ENCODE data around the gene PRICKLE4. TPM values are rescaled to one million over a fixed set of nuclear protein-coding genes. Genes with fewer than 3 reads are reported as not detected.
"Not testable (repeated sequence)": the region's sequence is repeated elsewhere in the genome, so short reads cannot be mapped to it uniquely, and the experiment has no call there.

The PRICKLE4 gene
- polyA plus RNA-seq, 1 donor from 2014 or later, result 1.3 TPM

DNA sequence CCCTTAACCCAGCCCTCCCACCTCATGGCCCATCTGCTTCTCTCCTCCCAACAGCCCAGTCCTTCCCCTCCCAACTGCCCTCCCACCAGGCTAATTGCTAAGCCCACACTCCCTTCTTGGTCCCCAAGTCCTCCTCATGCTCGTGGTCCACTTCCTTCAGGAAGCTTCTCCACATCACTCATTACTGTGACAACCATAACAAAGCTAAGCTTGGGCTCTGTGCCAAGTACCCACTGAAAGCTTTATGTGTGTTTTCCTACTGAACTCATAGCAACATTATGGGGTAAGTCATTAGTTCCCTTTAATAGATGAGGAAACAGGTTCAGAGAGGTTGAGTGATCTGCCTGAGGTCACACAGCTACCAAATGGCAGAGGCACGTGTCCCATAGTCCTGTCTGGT is 17.1 kb upstream of the PRICKLE4 start:
- Histone ChIP-seq H3K9ac (ENCODE audit: low read length) (no peak overlapping the region), H3K9me3 (ENCODE audit: low read length) (no peaks in the 10 kb centered on the region), H3K4me3 (ENCODE audit: low read length) (no peak overlapping the region), H3K79me2 (replicated peaks; ENCODE audit: insufficient read depth, low read length) (no peaks in the 10 kb centered on the region), H4K20me1 (ENCODE audit: insufficient read depth) (no peaks in the 10 kb centered on the region), H3K9me2 (ENCODE audit: insufficient read depth, low read length) (no peaks in the 10 kb centered on the region), H3F3A (ENCODE audit: insufficient read depth, low read length, poor library complexity, severe bottlenecking) (no peaks in the 10 kb centered on the region), H3K27ac (ENCODE audit: low read length) (no peak overlapping the region), H3K36me3 (ENCODE audit: insufficient read depth, low read length) (no peaks in the 10 kb centered on the region), H2AFZ (ENCODE audit: low read depth, low read length) (no peak overlapping the region), H3K4me2 (ENCODE audit: low read length) (no peak overlapping the region), H3K27me3 (ENCODE audit: insufficient read depth, low read depth, low read length) (no peaks in the 10 kb centered on the region)
- TF ChIP-seq, protein P1, sequence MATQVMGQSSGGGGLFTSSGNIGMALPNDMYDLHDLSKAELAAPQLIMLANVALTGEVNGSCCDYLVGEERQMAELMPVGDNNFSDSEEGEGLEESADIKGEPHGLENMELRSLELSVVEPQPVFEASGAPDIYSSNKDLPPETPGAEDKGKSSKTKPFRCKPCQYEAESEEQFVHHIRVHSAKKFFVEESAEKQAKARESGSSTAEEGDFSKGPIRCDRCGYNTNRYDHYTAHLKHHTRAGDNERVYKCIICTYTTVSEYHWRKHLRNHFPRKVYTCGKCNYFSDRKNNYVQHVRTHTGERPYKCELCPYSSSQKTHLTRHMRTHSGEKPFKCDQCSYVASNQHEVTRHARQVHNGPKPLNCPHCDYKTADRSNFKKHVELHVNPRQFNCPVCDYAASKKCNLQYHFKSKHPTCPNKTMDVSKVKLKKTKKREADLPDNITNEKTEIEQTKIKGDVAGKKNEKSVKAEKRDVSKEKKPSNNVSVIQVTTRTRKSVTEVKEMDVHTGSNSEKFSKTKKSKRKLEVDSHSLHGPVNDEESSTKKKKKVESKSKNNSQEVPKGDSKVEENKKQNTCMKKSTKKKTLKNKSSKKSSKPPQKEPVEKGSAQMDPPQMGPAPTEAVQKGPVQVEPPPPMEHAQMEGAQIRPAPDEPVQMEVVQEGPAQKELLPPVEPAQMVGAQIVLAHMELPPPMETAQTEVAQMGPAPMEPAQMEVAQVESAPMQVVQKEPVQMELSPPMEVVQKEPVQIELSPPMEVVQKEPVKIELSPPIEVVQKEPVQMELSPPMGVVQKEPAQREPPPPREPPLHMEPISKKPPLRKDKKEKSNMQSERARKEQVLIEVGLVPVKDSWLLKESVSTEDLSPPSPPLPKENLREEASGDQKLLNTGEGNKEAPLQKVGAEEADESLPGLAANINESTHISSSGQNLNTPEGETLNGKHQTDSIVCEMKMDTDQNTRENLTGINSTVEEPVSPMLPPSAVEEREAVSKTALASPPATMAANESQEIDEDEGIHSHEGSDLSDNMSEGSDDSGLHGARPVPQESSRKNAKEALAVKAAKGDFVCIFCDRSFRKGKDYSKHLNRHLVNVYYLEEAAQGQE (IDR thresholded peaks at IDR 0.05; ENCODE audit: borderline replicate concordance), result no peak
- no peak for TF ChIP-seq SMC3 (conservative IDR thresholded peaks at IDR 0.05; ENCODE audit: poor library complexity)
- TF ChIP-seq TAF1 (IDR thresholded peaks at IDR 0.05; ENCODE audit: low read depth), result no peak
- TF ChIP-seq EP300 (conservative IDR thresholded peaks at IDR 0.05; ENCODE audit: poor library complexity, severe bottlenecking), result no peak
- TF ChIP-seq RAD21 (conservative IDR thresholded peaks at IDR 0.05), result no peak
- no peak for TF ChIP-seq POLR2AphosphoS5 (IDR thresholded peaks at IDR 0.05)
- TF ChIP-seq, protein P2, sequence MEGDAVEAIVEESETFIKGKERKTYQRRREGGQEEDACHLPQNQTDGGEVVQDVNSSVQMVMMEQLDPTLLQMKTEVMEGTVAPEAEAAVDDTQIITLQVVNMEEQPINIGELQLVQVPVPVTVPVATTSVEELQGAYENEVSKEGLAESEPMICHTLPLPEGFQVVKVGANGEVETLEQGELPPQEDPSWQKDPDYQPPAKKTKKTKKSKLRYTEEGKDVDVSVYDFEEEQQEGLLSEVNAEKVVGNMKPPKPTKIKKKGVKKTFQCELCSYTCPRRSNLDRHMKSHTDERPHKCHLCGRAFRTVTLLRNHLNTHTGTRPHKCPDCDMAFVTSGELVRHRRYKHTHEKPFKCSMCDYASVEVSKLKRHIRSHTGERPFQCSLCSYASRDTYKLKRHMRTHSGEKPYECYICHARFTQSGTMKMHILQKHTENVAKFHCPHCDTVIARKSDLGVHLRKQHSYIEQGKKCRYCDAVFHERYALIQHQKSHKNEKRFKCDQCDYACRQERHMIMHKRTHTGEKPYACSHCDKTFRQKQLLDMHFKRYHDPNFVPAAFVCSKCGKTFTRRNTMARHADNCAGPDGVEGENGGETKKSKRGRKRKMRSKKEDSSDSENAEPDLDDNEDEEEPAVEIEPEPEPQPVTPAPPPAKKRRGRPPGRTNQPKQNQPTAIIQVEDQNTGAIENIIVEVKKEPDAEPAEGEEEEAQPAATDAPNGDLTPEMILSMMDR (IDR thresholded peaks at IDR 0.05; ENCODE audit: poor library complexity, severe bottlenecking), result no peak
- TF ChIP-seq EZH2 (IDR thresholded peaks at IDR 0.05; ENCODE audit: borderline replicate concordance, insufficient read depth, low read length, poor library complexity, severe bottlenecking), result no peak
- no peak for TF ChIP-seq MXI1 (conservative IDR thresholded peaks at IDR 0.05; ENCODE audit: poor library complexity, severe bottlenecking)

DNA sequence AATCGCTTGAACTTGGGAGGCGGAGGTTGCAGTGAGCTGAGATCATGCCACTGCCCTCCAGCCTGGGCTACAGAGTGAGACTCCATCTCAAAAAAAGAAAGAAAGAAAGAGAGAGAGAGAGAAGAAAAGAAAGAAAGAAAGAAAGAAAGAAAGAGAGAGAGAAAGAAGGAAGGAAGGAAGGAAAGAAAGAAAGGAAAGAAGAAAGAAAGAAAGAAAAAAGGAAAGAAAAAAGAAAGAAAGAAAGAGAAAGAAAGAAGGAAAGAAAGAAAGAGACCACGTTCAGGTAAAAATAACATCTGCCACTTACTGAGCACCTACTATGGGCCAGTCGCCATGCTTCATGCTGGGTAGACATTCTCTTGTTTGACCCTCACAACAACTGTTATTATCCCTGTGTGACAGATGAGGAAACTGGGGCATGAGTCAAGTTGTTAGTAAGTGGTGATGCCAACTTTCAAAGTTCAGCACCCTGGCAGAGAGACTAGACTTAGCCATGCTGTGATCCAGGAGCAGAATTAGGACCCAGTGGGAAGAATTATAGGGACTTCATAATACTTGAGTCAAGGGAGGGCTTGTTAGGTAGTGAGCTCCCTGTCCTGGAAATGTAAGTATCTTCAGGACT is 14.4 kb upstream of the PRICKLE4 start:
- not testable (repeated sequence) for H3K27me3 ChIP-seq (ENCODE audit: insufficient read depth, low read depth, low read length); H3K27ac ChIP-seq (ENCODE audit: low read length); H3K9me3 ChIP-seq (ENCODE audit: low read length); H3K9me2 ChIP-seq (ENCODE audit: insufficient read depth, low read length); H3K36me3 ChIP-seq (ENCODE audit: insufficient read depth, low read length); H3K9ac ChIP-seq (ENCODE audit: low read length); H3K79me2 ChIP-seq (replicated peaks; ENCODE audit: insufficient read depth, low read length); H2AFZ ChIP-seq (ENCODE audit: low read depth, low read length); H3K4me3 ChIP-seq (ENCODE audit: low read length); H3F3A ChIP-seq (ENCODE audit: insufficient read depth, low read length, poor library complexity, severe bottlenecking); H3K4me2 ChIP-seq (ENCODE audit: low read length); H4K20me1 ChIP-seq (ENCODE audit: insufficient read depth)
